ENCODE data around the gene EXOC3L1.

EXOC3L1 gene

DNA sequence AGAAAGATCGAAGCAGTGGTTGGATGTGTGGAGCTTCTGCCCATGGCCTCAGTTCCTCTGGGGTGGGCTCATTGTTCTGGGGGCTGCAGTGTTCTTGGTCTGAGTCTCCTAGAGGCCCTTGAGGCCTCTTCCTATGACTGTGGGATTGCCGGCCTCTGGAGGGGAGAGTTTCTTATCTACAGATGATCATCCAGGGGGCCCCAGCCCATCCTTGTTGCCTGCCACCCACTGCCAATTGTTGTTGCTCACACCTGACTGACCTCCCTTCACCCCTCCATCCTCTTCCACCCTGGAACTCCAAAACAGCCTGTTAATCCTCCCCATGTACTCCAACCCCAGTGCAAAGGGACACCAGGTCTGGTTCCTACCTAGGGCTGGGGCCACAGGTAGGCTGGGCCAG lies 45.0 kb downstream of the EXOC3L1 start:
- DNase-seq: no peak

DNA sequence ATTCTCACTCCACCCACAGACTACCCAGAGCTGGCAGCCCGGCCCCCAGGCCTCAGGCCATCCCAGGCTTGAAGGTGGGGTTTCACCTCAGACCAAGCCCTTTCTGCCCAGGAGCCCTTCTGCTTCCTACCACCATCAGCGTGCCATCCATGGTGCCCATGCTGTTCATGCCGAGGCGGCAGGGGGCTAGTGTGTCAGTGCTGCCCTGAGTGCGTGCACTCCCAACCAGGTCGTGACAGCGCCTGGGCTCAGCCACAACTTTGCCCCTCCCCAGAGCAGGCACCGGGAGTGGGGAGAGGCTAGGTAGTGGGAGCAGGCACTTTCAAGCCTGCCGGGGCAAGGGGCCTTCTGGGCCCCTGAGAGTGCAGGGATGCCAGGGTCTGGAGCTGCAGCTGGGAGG lies 47.6 kb downstream of the EXOC3L1 start:
- no peak for DNase-seq

- DNase-seq: no peak
Measured at GRCh38 chr16:67141391-67141790, 48.5 kb downstream of the EXOC3L1 start.

DNA sequence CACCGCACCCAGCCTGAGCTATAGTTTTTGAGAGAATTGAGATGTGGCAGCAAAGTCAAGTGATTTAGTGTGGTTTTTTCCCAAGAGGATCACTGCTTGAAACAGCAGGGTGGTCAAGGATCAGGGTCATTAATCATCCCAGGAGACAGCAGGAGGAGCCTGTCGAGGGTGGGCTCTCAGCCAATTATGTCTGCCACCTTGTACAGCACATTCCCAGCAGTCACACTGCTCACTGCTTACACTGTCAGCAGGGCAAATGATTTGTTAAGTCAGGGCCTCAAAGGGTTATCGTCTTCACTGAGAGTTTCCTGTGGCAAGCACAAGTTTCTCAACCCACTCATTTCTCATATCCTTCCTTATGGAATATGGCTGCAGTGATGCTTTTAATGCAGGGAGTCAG lies 52.3 kb downstream of the EXOC3L1 start:
- no peak for DNase-seq
